ENCODE data around the gene GAD1. TPM values are rescaled to one million over a fixed set of nuclear protein-coding genes. Genes with fewer than 3 reads are reported as not detected.

GAD1 gene
- total RNA-seq, 1 donor from 2014 or later = 4.9 TPM

GRCh38 chr2:170806548-170806947 is 10.1 kb upstream of the GAD1 start:
- Histone ChIP-seq H3K27me3 (ENCODE audit: control insufficient read depth, insufficient read depth, low read length) (no peaks in the 10 kb centered on the region), H3K4me3 (ENCODE audit: low read depth, low read length) (no peak overlapping the region), H3K36me3 (ENCODE audit: control insufficient read depth, insufficient read depth, low read length) (no peaks in the 10 kb centered on the region)
- no peak for DNase-seq (ENCODE audit: low read depth)
- TF ChIP-seq CTCF (IDR thresholded peaks at IDR 0.05; ENCODE audit: insufficient read depth, low read length, poor library complexity, severe bottlenecking) = no peak

- peak; percentile 50 for TF ChIP-seq CTCF (IDR thresholded peaks at IDR 0.05; ENCODE audit: insufficient read depth, low read length, poor library complexity, severe bottlenecking)
- DNase-seq (ENCODE audit: low read depth) = peak; percentile 54
- Histone ChIP-seq H3K27me3 (ENCODE audit: control insufficient read depth, insufficient read depth, low read length) (peaks cover 29% of the 10 kb centered on the region), H3K4me3 (ENCODE audit: low read depth, low read length) (no peak overlapping the region), H3K36me3 (ENCODE audit: control insufficient read depth, insufficient read depth, low read length) (no peaks in the 10 kb centered on the region)
These were observed 3.7 kb upstream of the GAD1 start for GRCh38 chr2:170812710-170813600.

- Histone ChIP-seq H3K4me3 (ENCODE audit: low read depth, low read length) (no peak overlapping the region), H3K36me3 (ENCODE audit: control insufficient read depth, insufficient read depth, low read length) (no peaks in the 10 kb centered on the region), H3K27me3 (ENCODE audit: control insufficient read depth, insufficient read depth, low read length) (peaks cover 37% of the 10 kb centered on the region)
- no peak for DNase-seq (ENCODE audit: low read depth)
- no peak for TF ChIP-seq CTCF (IDR thresholded peaks at IDR 0.05; ENCODE audit: insufficient read depth, low read length, poor library complexity, severe bottlenecking)
These were observed 2.8 kb upstream of the GAD1 start for GRCh38 chr2:170813611-170814532.

GRCh38 chr2:170814533-170815230 is 2.0 kb upstream of the GAD1 start:
- no peak for DNase-seq (ENCODE audit: low read depth)
- no peak overlapping the region for H3K4me3 ChIP-seq (ENCODE audit: low read depth, low read length)
- no peak for TF ChIP-seq CTCF (IDR thresholded peaks at IDR 0.05; ENCODE audit: insufficient read depth, low read length, poor library complexity, severe bottlenecking)
- H3K36me3 ChIP-seq (ENCODE audit: control insufficient read depth, insufficient read depth, low read length) = no peaks in the 10 kb centered on the region
- H3K27me3 ChIP-seq (ENCODE audit: control insufficient read depth, insufficient read depth, low read length) = peaks cover 41% of the 10 kb centered on the region

GRCh38 chr2:170815311-170815710 is 1.4 kb upstream of the GAD1 start:
- Histone ChIP-seq H3K27me3 (ENCODE audit: control insufficient read depth, insufficient read depth, low read length) (peaks cover 47% of the 10 kb centered on the region), H3K4me3 (ENCODE audit: low read depth, low read length) (no peak overlapping the region)

More at GRCh38 chr2:170815311-170815710, 1.4 kb upstream of the GAD1 start:
- no peaks in the 10 kb centered on the region for H3K36me3 ChIP-seq (ENCODE audit: control insufficient read depth, insufficient read depth, low read length)
- no peak for DNase-seq (ENCODE audit: low read depth)
- no peak for TF ChIP-seq CTCF (IDR thresholded peaks at IDR 0.05; ENCODE audit: insufficient read depth, low read length, poor library complexity, severe bottlenecking)

Data from kidney epithelial cell (primary cell).